Heart right ventricle (tissue), 16 donors: Measurements from ENCODE around the gene C16orf86. TPM values are rescaled to one million over a fixed set of nuclear protein-coding genes. Genes with fewer than 3 reads are reported as not detected.

Source experiments
- ATAC-seq, 8 donors: fragments of 200-7000 bp; cut with Tn5 transposase; one replicate each; pipeline ENCODE4 v1.9.1; 2020; ENCODE audit warnings: mild to moderate bottlenecking in 8 of 8, moderate library complexity in 8 of 8, moderate number of reproducible peaks in 1 of 8
- DNase-seq, 2 donors: peaks; one replicate each; pipeline ENCODE4 v3.0.0-alpha.2; 2020
- H3K27ac ChIP-seq, 10 donors: fragments of 200-600 bp; sonication (generic) in 2 of 10; one replicate each; pipeline versions ENCODE4 v1.5.0 to v1.8.0; 2020 to 2022; ENCODE audit warnings: mild to moderate bottlenecking in 3 of 10
- H3K27me3 ChIP-seq, 7 donors: fragments of 200-600 bp; one replicate each; pipeline ENCODE4 v1.8.0; 2021 to 2022; ENCODE audit warnings: mild to moderate bottlenecking in 2 of 7
- H3K36me3 ChIP-seq, 9 donors: fragments of 200-600 bp; sonication (generic) in 1 of 9; one replicate each; pipeline versions ENCODE4 v1.5.0 to v1.8.0; 2020 to 2022; ENCODE audit warnings: mild to moderate bottlenecking in 2 of 9
- H3K4me1 ChIP-seq, 9 donors: fragments of 200-600 bp; sonication (generic) in 1 of 9; one replicate each; pipeline versions ENCODE4 v1.5.0 to v1.8.0; 2020 to 2022; ENCODE audit warnings: mild to moderate bottlenecking in 4 of 9
- H3K4me3 ChIP-seq, 10 donors: fragments of 200-600 bp; sonication (generic) in 2 of 10; one replicate each; pipeline versions ENCODE4 v1.5.0 to v1.8.0; 2020 to 2022; ENCODE audit warnings: mild to moderate bottlenecking in 7 of 10, moderate library complexity in 2 of 10
- H3K9me3 ChIP-seq, 11 donors: fragments of 200-600 bp in 10 of 11; sonication (generic) in 2 of 11; one replicate each; pipeline versions ENCODE4 v1.5.0 to v1.8.0; 2013 to 2022; ENCODE audit warnings: mild to moderate bottlenecking in 2 of 11, control low read depth in 1 of 11, moderate library complexity in 1 of 11
- WGBS, 2 donors: extraction: QIAGEN DNeasy Blood & Tissue Kit; methylation state at CpG; one replicate each; pipeline ENCODE4 v1.1.7; 2013; ENCODE audit warnings: inconsistent platforms in 1 of 2; 5-methylcytosine and 5-hydroxymethylcytosine counted together
- intact Hi-C, 10 donors: fragments of 100-400 bp; cut with DNase I; formaldehyde crosslinking; loops; one replicate each; pipeline versions ENCODE4 v1.11.1 to v1.14.2; 2022
- polyA plus RNA-seq, 2 donors: library from polyadenylated mRNA; stranded (reverse); fragments of 200-250 nt; gene quantifications; one replicate each; pipeline ENCODE4 v1.2.3, GENCODE V29; 2013
- total RNA-seq, 10 donors: library from RNA; stranded (reverse); fragmentation: NEBNext Ultra II Directional in 3 of 10; extraction: Animal tissue kit (Norgen Biotek cat#: 25700) in 3 of 10; gene quantifications; one replicate each; pipeline versions ENCODE4 v1.2.1 to v1.2.4, GENCODE V29; 2021 to 2023
- TF ChIP-seq, protein P1 (sequence below), 9 donors: fragments of 200-600 bp; sonication (generic) in 2 of 9; IDR thresholded peaks; one replicate each; pipeline versions ENCODE4 v1.5.0 to v1.8.0; 2021 to 2022; ENCODE audit warnings: antibody characterized with exemption in 9 of 9, mild to moderate bottlenecking in 5 of 9, moderate library complexity in 1 of 9
- donor health status: Arrhythmogenic right ventricular cardiomyopathy.
- donor health status: ischemic (EF 13 %, LVEDD 7.1; RV severe dilation, severe dysfunction).
- donor health status: healthy with polysubstance abuse.
- donor health status: DM: no; HTN: yes; CAD: no.
- donor health status: DM: no; HTN: no; CAD: no.
- donor health status: ischemic (EF 25% LVEDD 6.9; RV normal size, moderate dysfunction).
- donor health status: ischemic (EF 25% LVEDD 5.7; RV mildly dilated, moderate dysfunction).
- donor health status: healthy.
- donor health status: DM: yes; HTN: yes; CAD: no.
- donor health status: Ischemic cardiomyopathy.
- donor health status: ischemic (EF 35%, LVEDD 5.7; RV mildly dilated, moderate dysfunction).
- donor health status: nonischemic (EF 11% LVEDD 7.7; RV severe dilation, severe dysfunction).
- donor health status: DM: yes; HTN: yes; CAD: no.
- donor health status: PGD.
- donor health status: ischemic (EF 29% LVEDD 5.4; RV normal size, mild dysfunction).
- donor health status: nonischemic (EF 23%, LVEDD 6.1; RV moderate dilation, normal function).

C16orf86 gene
- total and polyA plus RNA-seq, 12 donors, result 2.6 to 5.6 (median 3.9) TPM

DNA sequence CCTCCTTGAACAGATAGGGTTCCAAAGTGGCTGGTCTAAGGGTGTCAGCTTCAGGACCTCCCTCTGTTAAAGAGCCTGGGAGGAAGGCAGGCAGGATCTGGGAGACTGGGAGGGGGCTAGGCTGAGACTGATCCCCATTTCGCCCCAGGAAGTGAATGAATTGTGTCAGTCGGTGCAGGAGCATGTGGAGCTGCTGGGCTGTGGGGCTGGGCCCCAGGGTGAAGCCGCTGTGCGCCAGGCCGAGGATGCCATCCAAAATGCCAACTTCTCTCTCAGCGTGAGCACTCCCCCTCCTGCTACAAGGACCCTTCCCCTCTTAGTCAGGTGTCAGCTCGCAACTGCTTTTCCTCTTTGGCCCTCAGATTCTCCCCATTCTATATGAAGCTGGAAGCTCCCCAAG, 15.6 kb upstream of the C16orf86 start:
- intact Hi-C loops, result loop anchor here in 2 of 10 donors (5.0 to 10.0 kb wide), 2 partner anchors 86 to 89 kb away; partner anchors contain the start of gene CTCF (in 2 of the 2)

DNA sequence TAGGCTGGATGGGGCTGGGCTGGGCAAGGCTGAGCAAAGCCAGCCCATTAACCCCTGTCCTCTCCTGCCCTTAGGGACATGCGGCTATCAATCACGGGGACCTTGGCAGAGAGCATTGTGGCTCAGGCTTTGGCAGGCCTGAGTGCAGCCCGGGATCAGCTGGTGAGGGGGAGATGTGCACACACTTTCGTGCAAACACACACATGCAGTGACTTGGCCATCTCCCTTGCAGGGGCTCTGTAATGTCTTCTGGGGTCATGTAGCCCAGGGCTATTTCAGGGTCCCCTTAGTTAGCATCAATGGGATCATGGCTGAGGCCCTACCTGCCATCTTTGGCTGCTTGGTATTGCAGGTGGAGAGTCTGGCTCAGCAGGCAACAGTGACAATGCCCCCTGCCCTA, 14.8 kb upstream of the C16orf86 start:
- peaks cover 0 to 3% (median 0%) of the 10 kb centered on the region in 9 donors for H3K36me3 ChIP-seq
- intact Hi-C loops, result loop anchor here in 2 of 10 donors (5.0 to 10.0 kb wide), 2 partner anchors 87 to 90 kb away; partner anchors contain the start of gene CTCF (in 2 of the 2)
- H3K4me3 ChIP-seq, result no peak overlapping the region
- H3K27ac ChIP-seq, result no peak overlapping the region
- DNase-seq (no peak), ATAC-seq (no peak)
- 85 to 88% methylated on average over 4 of the region's 4 CpGs for WGBS, 2 donors
- H3K4me1 ChIP-seq, result peaks cover 3 to 29% (median 15%) of the 10 kb centered on the region in 9 donors
- H3K27me3 ChIP-seq, result peaks cover 15 to 93% (median 83%) of the 10 kb centered on the region in 7 donors
- no peaks in the 10 kb centered on the region for H3K9me3 ChIP-seq
- TF ChIP-seq, protein P1, sequence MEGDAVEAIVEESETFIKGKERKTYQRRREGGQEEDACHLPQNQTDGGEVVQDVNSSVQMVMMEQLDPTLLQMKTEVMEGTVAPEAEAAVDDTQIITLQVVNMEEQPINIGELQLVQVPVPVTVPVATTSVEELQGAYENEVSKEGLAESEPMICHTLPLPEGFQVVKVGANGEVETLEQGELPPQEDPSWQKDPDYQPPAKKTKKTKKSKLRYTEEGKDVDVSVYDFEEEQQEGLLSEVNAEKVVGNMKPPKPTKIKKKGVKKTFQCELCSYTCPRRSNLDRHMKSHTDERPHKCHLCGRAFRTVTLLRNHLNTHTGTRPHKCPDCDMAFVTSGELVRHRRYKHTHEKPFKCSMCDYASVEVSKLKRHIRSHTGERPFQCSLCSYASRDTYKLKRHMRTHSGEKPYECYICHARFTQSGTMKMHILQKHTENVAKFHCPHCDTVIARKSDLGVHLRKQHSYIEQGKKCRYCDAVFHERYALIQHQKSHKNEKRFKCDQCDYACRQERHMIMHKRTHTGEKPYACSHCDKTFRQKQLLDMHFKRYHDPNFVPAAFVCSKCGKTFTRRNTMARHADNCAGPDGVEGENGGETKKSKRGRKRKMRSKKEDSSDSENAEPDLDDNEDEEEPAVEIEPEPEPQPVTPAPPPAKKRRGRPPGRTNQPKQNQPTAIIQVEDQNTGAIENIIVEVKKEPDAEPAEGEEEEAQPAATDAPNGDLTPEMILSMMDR (IDR thresholded peaks at IDR 0.05), result no peak

More for the DNA sequence above, 15.6 kb upstream of the C16orf86 start:
- H3K36me3 ChIP-seq, result no peaks in the 10 kb centered on the region
- TF ChIP-seq, protein P1 (IDR thresholded peaks at IDR 0.05), result no peak
- no peak overlapping the region for H3K27ac ChIP-seq
- DNase-seq (no peak), ATAC-seq (no peak)
- H3K4me1 ChIP-seq, result peaks cover 3 to 29% (median 15%) of the 10 kb centered on the region in 9 donors
- peaks cover 15 to 99% (median 90%) of the 10 kb centered on the region in 7 donors for H3K27me3 ChIP-seq
- no peaks in the 10 kb centered on the region for H3K9me3 ChIP-seq
- WGBS, 2 donors, result 86 to 92% methylated on average over 7 of the region's 7 CpGs
- H3K4me3 ChIP-seq, result no peak overlapping the region

DNA sequence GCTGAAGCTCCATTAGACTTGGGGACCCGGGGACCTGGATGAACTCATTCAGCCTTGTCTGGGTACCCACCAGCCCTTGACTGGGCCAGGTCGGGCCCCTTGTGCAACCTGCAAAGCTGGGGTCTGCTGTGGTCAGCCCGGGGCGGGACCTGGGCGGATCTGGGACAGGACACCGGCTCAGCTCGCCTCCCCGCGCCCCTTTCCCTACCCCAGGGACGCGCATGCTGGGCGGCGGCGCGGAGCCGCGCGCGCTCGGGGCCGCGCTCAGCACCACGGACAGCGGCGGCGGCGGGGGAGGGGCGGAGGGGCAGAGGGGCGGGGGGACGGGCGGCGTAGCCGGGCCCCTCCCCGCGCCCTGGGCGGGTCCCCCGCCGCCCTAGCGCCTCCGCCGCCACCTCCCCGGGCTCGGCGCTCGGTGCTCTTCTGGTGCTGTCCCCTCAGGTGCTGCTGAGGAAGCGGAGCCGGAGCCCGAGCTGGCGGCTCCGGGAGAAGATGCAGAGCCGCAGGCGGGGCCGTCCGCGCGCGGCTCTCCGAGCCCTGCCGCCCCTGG, 14.0 kb upstream of the C16orf86 start:
- ATAC-seq (peak in 2 of 8 donors; percentile 8 to 30), DNase-seq (peak in 1 of 2 donors; percentile 16)
- Histone ChIP-seq H3K4me1 (peaks cover 3 to 29% (median 15%) of the 10 kb centered on the region in 9 donors), H3K4me3 (peak overlapping the region in 9 of 10 donors; percentile 28 to 51 (median 39)), H3K27ac (no peak overlapping the region), H3K27me3 (peaks cover 15 to 85% (median 75%) of the 10 kb centered on the region in 7 donors), H3K9me3 (no peaks in the 10 kb centered on the region), H3K36me3 (peaks cover 0 to 10% (median 0%) of the 10 kb centered on the region in 9 donors)
- TF ChIP-seq, protein P1 (IDR thresholded peaks at IDR 0.05), result no peak
- intact Hi-C loops, result loop anchor here in 2 of 10 donors (5.0 to 10.0 kb wide), 2 partner anchors 88 to 90 kb away; partner anchors contain the start of gene CTCF (in 2 of the 2)
- 7 to 13% methylated on average over 32 to 59 of the region's 59 CpGs for WGBS, 2 donors

DNA sequence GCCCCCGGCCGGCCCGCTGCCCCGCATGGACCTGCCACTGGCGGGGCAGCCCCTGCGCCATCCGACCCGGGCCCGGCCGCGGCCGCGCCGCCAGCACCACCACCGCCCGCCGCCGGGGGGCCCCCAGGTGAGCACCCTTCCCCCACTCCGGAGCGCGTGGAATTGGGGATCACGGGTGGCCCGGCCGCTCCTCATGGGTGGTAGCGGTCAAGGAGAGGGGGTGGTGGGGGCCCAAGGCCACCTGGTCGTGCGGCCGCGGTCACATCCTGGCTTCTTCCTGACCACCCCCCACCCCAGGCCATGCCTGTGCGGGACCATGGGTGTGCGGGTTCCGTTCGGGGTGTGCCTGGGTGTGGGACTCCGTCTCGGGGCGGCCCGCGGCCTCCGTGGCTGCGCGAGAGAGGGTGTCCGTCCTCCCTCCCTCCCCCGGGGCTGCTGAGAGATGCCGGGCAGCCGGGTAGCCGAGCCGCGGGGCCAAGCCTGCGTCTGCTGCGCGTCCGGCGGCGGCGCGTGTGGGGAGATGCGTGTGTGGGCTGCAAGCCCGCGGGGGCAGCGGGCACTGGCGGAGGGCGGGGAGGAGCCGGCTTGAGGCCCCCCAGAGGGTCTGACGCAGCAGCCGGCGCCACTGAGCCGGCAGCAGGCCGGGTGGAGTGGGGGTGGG, 13.4 kb upstream of the C16orf86 start:
- WGBS, 2 donors, result 3 to 12% methylated on average over 58 to 68 of the region's 68 CpGs
- Histone ChIP-seq H3K9me3 (no peaks in the 10 kb centered on the region), H3K27me3 (peaks cover 10 to 79% (median 69%) of the 10 kb centered on the region in 7 donors), H3K4me1 (peaks cover 3 to 27% (median 12%) of the 10 kb centered on the region in 9 donors), H3K36me3 (peaks cover 0 to 14% (median 0%) of the 10 kb centered on the region in 9 donors), H3K27ac (no peak overlapping the region), H3K4me3 (peak overlapping the region; percentile 9 to 51 (median 38))
- intact Hi-C loops, result loop anchor here in 2 of 10 donors (5.0 to 10.0 kb wide), 2 partner anchors 88 to 91 kb away; partner anchors contain the start of gene CTCF (in 2 of the 2)
- DNase-seq (peak in 1 of 2 donors; percentile 18), ATAC-seq (peak in 1 of 8 donors; percentile 14)
- TF ChIP-seq, protein P1 (IDR thresholded peaks at IDR 0.05), result peak in 3 of 9 donors; percentile 10 to 31 (median 16)
